ENCODE data around the gene EPHA7.
A peak's percentile ranks its signal among the peaks of the same experiment; 100 is the strongest.

Gene EPHA7

DNA sequence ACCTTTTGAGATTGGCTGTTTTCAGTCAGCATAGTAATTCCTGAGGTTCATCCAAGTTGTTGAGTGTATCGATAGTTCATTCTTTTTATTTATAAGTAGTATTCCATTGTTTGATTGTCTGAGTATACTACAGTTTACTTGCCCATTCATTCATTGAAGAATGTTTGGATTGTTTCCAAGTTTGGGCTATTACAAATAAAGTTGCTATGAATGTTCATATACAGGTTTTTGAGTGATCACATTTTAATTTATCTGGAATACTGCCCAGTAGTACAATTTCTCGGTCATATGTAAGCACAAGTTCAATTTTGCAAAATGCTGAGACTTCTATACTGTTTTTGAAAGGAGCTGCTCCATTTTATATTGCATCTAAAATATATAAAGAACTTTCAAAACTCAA lies 14.2 kb upstream of the EPHA7 start:
- ATAC-seq: no peak
- TF ChIP-seq ESRRG (CRISPR knock-in tag; IDR thresholded peaks at IDR 0.05) (no peak), TCF4 (CRISPR knock-in tag; IDR thresholded peaks at IDR 0.05; ENCODE audit: borderline replicate concordance) (no peak)
- TF ChIP-seq, protein P1, sequence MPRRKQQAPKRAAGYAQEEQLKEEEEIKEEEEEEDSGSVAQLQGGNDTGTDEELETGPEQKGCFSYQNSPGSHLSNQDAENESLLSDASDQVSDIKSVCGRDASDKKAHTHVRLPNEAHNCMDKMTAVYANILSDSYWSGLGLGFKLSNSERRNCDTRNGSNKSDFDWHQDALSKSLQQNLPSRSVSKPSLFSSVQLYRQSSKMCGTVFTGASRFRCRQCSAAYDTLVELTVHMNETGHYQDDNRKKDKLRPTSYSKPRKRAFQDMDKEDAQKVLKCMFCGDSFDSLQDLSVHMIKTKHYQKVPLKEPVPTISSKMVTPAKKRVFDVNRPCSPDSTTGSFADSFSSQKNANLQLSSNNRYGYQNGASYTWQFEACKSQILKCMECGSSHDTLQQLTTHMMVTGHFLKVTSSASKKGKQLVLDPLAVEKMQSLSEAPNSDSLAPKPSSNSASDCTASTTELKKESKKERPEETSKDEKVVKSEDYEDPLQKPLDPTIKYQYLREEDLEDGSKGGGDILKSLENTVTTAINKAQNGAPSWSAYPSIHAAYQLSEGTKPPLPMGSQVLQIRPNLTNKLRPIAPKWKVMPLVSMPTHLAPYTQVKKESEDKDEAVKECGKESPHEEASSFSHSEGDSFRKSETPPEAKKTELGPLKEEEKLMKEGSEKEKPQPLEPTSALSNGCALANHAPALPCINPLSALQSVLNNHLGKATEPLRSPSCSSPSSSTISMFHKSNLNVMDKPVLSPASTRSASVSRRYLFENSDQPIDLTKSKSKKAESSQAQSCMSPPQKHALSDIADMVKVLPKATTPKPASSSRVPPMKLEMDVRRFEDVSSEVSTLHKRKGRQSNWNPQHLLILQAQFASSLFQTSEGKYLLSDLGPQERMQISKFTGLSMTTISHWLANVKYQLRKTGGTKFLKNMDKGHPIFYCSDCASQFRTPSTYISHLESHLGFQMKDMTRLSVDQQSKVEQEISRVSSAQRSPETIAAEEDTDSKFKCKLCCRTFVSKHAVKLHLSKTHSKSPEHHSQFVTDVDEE (CRISPR knock-in tag; IDR thresholded peaks at IDR 0.05): no peak

DNA sequence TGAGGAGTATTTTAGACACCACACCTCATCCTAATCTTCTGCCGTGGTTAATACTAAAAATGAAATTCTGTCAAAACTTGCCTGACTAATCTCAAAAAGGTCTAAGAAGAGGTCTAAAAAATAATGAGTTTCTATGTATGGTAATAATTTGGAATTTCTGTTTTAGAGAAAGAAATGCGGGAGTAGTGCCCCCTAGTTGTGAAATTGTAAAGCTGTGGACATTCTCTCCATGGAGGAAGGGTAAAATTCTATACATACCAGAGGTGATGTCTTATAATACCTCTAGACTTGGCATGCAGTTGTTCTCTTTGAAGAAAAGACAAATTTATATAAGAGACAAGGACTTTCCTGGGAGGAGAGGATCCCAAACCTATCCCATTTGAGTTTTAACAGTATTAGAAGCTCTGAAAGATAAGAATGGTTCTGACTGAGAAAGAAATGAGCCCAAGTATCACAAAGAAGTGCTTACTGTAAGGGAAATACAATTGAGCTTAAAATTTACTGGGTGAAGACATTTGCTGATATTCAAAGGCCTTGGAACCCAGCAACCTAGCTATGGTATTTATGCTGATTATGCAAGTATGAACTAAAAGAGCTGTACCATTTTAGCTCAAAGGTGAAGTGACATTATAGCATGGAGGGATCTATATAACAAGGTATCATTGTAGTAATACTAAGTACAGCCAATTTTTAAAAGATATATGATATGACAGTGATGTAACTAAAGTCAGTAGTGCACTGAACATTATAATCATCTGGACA lies 5.1 kb upstream of the EPHA7 start:
- TF ChIP-seq TCF4 (CRISPR knock-in tag; IDR thresholded peaks at IDR 0.05; ENCODE audit: borderline replicate concordance): no peak
- no peak for TF ChIP-seq ZFP3 (CRISPR knock-in tag; IDR thresholded peaks at IDR 0.05)
- peak; percentile 31; the same call in 1 of the 3 replicates for ATAC-seq

DNA sequence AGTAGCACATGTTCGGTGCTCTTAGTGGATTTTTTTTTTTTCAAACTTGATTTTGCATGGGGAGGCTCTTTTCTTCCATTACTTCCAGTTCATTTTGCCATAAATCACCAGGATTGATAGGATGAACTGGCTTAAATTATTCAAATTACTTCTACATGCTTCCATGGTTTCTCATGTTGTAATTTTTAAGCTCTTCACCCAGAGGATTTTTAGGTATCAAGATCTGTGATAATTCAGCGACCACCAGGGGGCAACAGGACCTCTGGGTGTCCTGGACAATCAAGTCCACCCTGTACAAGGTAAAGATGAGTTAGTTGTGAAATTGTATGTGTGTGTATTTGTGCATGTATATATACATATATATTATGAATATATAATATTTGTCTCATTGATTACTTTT lies 4.2 kb upstream of the EPHA7 start:
- TF ChIP-seq ZNF8 (CRISPR knock-in tag; IDR thresholded peaks at IDR 0.05) (no peak), ZNF565 (CRISPR knock-in tag; conservative IDR thresholded peaks at IDR 0.05; ENCODE audit: low read depth) (no peak), ESRRG (CRISPR knock-in tag; IDR thresholded peaks at IDR 0.05) (no peak), ZFP30 (CRISPR knock-in tag; IDR thresholded peaks at IDR 0.05) (no peak), ARNTL (CRISPR knock-in tag; IDR thresholded peaks at IDR 0.05; ENCODE audit: borderline replicate concordance, low read depth) (no peak), TCF4 (CRISPR knock-in tag; IDR thresholded peaks at IDR 0.05; ENCODE audit: borderline replicate concordance) (no peak), CSDC2 (CRISPR knock-in tag; IDR thresholded peaks at IDR 0.05) (no peak)
- no peak for ATAC-seq

DNA sequence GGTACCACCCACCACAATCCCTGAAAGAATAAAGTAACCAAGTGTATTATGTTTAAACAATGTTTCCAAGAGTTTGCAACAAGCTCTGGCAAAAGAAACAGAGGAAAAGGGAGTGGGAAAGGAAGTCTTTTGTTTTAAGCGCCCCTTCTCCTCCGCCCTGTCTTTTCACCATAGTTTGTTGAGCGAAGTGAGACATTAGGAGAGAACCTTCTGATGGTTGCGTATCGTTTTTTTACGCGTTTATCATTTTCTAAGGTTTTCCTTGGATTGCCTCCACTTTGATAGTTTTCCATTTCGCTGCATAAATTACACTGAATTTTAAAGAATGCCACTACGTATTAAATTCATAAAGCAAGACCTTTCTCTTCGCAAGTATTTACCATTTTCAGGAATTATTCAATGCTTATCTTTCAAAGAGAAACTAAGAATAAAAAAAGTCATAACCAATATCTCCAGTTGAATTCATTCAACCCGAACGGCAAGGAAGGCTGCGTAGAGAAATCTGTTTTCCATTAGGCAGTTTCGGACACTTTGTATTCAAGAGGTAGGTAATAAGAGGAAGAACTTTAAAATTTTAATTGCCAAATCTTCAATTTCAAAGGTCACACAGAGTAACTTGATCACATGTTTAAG lies 920 bp upstream of the EPHA7 start:
- TF ChIP-seq BACH2 (CRISPR knock-in tag; IDR thresholded peaks at IDR 0.05; ENCODE audit: borderline replicate concordance) (no peak), CSDC2 (CRISPR knock-in tag; IDR thresholded peaks at IDR 0.05) (no peak), SNAI2 (CRISPR knock-in tag; IDR thresholded peaks at IDR 0.05) (no peak), ZC3H10 (CRISPR knock-in tag; IDR thresholded peaks at IDR 0.05) (no peak), ZNF565 (CRISPR knock-in tag; conservative IDR thresholded peaks at IDR 0.05; ENCODE audit: low read depth) (no peak), ZFP30 (CRISPR knock-in tag; IDR thresholded peaks at IDR 0.05) (no peak), ZNF70 (CRISPR knock-in tag; IDR thresholded peaks at IDR 0.05) (no peak), RARB (CRISPR knock-in tag; IDR thresholded peaks at IDR 0.05) (no peak), GLIS3 (CRISPR knock-in tag; IDR thresholded peaks at IDR 0.05) (no peak)
- no peak for ATAC-seq

DNA sequence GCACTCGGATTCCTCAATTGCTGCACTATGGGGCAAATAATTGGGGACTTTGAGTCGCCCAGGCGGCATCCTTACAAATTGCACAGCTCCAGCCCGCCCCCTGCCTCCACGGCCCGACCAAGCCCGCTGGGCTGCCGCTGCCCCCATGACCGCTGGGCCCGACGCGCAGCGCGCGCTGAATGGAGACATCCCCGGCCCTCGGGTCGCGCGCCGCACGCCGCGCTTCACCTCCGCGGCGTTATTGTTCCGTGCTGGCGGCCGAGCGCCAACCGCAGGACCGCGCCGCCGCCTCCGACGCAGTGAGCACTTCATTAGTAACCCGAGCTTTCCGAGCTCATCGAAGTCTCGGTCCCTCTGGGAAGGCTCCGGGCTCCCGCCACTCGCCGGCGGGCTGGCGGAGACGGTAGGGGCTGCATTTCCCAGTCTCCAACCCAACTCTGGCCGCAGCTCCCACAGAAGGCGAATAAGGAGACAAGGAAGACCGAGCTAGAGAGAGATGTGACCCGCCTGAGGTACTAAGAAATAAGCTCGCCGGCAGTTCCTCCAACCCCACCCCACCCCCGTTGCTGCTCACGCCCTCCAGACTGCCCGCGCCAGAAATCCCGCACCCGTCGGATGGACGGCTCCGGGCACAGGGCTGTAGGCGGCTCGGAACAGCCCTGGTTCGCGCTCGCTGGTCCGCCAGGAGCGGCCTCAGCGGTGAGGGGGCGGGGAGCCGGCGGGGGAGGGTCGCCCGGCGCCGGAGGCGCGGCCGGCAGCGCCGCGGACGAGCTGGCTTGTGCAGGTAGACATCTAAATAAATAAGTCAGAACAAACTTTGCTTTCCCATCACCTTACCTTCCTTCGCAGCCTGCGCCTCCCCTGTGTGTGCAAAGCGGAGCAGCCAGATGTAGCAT lies 703 bp downstream of the EPHA7 start:
- ATAC-seq: peak; percentile 12
- no peak for TF ChIP-seq TOX (CRISPR knock-in tag; IDR thresholded peaks at IDR 0.05; ENCODE audit: borderline replicate concordance)
- TF ChIP-seq ZNF8 (CRISPR knock-in tag; IDR thresholded peaks at IDR 0.05): no peak
- no peak for TF ChIP-seq SNAI2 (CRISPR knock-in tag; IDR thresholded peaks at IDR 0.05)
- TF ChIP-seq ARNTL (CRISPR knock-in tag; IDR thresholded peaks at IDR 0.05; ENCODE audit: borderline replicate concordance, low read depth): no peak
- TF ChIP-seq ZC3H10 (CRISPR knock-in tag; IDR thresholded peaks at IDR 0.05): no peak
- TF ChIP-seq GLIS3 (CRISPR knock-in tag; IDR thresholded peaks at IDR 0.05): no peak
- TF ChIP-seq, protein P2, sequence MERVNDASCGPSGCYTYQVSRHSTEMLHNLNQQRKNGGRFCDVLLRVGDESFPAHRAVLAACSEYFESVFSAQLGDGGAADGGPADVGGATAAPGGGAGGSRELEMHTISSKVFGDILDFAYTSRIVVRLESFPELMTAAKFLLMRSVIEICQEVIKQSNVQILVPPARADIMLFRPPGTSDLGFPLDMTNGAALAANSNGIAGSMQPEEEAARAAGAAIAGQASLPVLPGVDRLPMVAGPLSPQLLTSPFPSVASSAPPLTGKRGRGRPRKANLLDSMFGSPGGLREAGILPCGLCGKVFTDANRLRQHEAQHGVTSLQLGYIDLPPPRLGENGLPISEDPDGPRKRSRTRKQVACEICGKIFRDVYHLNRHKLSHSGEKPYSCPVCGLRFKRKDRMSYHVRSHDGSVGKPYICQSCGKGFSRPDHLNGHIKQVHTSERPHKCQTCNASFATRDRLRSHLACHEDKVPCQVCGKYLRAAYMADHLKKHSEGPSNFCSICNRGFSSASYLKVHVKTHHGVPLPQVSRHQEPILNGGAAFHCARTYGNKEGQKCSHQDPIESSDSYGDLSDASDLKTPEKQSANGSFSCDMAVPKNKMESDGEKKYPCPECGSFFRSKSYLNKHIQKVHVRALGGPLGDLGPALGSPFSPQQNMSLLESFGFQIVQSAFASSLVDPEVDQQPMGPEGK (CRISPR knock-in tag; IDR thresholded peaks at IDR 0.05; ENCODE audit: borderline replicate concordance): no peak
- TF ChIP-seq, protein P3, sequence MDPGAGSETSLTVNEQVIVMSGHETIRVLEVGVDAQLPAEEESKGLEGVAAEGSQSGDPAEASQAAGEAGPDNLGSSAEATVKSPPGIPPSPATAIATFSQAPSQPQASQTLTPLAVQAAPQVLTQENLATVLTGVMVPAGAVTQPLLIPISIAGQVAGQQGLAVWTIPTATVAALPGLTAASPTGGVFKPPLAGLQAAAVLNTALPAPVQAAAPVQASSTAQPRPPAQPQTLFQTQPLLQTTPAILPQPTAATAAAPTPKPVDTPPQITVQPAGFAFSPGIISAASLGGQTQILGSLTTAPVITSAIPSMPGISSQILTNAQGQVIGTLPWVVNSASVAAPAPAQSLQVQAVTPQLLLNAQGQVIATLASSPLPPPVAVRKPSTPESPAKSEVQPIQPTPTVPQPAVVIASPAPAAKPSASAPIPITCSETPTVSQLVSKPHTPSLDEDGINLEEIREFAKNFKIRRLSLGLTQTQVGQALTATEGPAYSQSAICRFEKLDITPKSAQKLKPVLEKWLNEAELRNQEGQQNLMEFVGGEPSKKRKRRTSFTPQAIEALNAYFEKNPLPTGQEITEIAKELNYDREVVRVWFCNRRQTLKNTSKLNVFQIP (CRISPR knock-in tag; IDR thresholded peaks at IDR 0.05; ENCODE audit: borderline replicate concordance, low read depth): no peak
